Heart right ventricle (tissue), 16 donors: ENCODE results near the gene C2CD5. TPM values are rescaled to one million over a fixed set of nuclear protein-coding genes. Genes with fewer than 3 reads are reported as not detected.

ENCODE experiments used
- ATAC-seq, 8 donors: fragments of 200-7000 bp; cut with Tn5 transposase; one replicate each; pipeline ENCODE4 v1.9.1; 2020; ENCODE audit warnings: mild to moderate bottlenecking in 8 of 8, moderate library complexity in 8 of 8, moderate number of reproducible peaks in 1 of 8
- DNase-seq, 2 donors: peaks; one replicate each; pipeline ENCODE4 v3.0.0-alpha.2; 2020
- H3K27ac ChIP-seq, 10 donors: fragments of 200-600 bp; sonication (generic) in 2 of 10; one replicate each; pipeline versions ENCODE4 v1.5.0 to v1.8.0; 2020 to 2022; ENCODE audit warnings: mild to moderate bottlenecking in 3 of 10
- H3K27me3 ChIP-seq, 7 donors: fragments of 200-600 bp; one replicate each; pipeline ENCODE4 v1.8.0; 2021 to 2022; ENCODE audit warnings: mild to moderate bottlenecking in 2 of 7
- H3K36me3 ChIP-seq, 9 donors: fragments of 200-600 bp; sonication (generic) in 1 of 9; one replicate each; pipeline versions ENCODE4 v1.5.0 to v1.8.0; 2020 to 2022; ENCODE audit warnings: mild to moderate bottlenecking in 2 of 9
- H3K4me1 ChIP-seq, 9 donors: fragments of 200-600 bp; sonication (generic) in 1 of 9; one replicate each; pipeline versions ENCODE4 v1.5.0 to v1.8.0; 2020 to 2022; ENCODE audit warnings: mild to moderate bottlenecking in 4 of 9
- H3K4me3 ChIP-seq, 10 donors: fragments of 200-600 bp; sonication (generic) in 2 of 10; one replicate each; pipeline versions ENCODE4 v1.5.0 to v1.8.0; 2020 to 2022; ENCODE audit warnings: mild to moderate bottlenecking in 7 of 10, moderate library complexity in 2 of 10
- H3K9me3 ChIP-seq, 11 donors: fragments of 200-600 bp in 10 of 11; sonication (generic) in 2 of 11; one replicate each; pipeline versions ENCODE4 v1.5.0 to v1.8.0; 2013 to 2022; ENCODE audit warnings: mild to moderate bottlenecking in 2 of 11, control low read depth in 1 of 11, moderate library complexity in 1 of 11
- WGBS, 2 donors: extraction: QIAGEN DNeasy Blood & Tissue Kit; methylation state at CpG; one replicate each; pipeline ENCODE4 v1.1.7; 2013; ENCODE audit warnings: inconsistent platforms in 1 of 2; 5-methylcytosine and 5-hydroxymethylcytosine counted together
- intact Hi-C, 10 donors: fragments of 100-400 bp; cut with DNase I; formaldehyde crosslinking; loops; one replicate each; pipeline versions ENCODE4 v1.11.1 to v1.14.2; 2022
- polyA plus RNA-seq, 2 donors: library from polyadenylated mRNA; stranded (reverse); fragments of 200-250 nt; gene quantifications; one replicate each; pipeline ENCODE4 v1.2.3, GENCODE V29; 2013
- total RNA-seq, 10 donors: library from RNA; stranded (reverse); fragmentation: NEBNext Ultra II Directional in 3 of 10; extraction: Animal tissue kit (Norgen Biotek cat#: 25700) in 3 of 10; gene quantifications; one replicate each; pipeline versions ENCODE4 v1.2.1 to v1.2.4, GENCODE V29; 2021 to 2023
- TF ChIP-seq, protein P1 (sequence below), 9 donors: fragments of 200-600 bp; sonication (generic) in 2 of 9; IDR thresholded peaks; one replicate each; pipeline versions ENCODE4 v1.5.0 to v1.8.0; 2021 to 2022; ENCODE audit warnings: antibody characterized with exemption in 9 of 9, mild to moderate bottlenecking in 5 of 9, moderate library complexity in 1 of 9
- donor health status: Arrhythmogenic right ventricular cardiomyopathy.
- donor health status: ischemic (EF 13 %, LVEDD 7.1; RV severe dilation, severe dysfunction).
- donor health status: healthy with polysubstance abuse.
- donor health status: DM: no; HTN: yes; CAD: no.
- donor health status: DM: no; HTN: no; CAD: no.
- donor health status: ischemic (EF 25% LVEDD 6.9; RV normal size, moderate dysfunction).
- donor health status: ischemic (EF 25% LVEDD 5.7; RV mildly dilated, moderate dysfunction).
- donor health status: healthy.
- donor health status: DM: yes; HTN: yes; CAD: no.
- donor health status: Ischemic cardiomyopathy.
- donor health status: ischemic (EF 35%, LVEDD 5.7; RV mildly dilated, moderate dysfunction).
- donor health status: nonischemic (EF 11% LVEDD 7.7; RV severe dilation, severe dysfunction).
- donor health status: DM: yes; HTN: yes; CAD: no.
- donor health status: PGD.
- donor health status: ischemic (EF 29% LVEDD 5.4; RV normal size, mild dysfunction).
- donor health status: nonischemic (EF 23%, LVEDD 6.1; RV moderate dilation, normal function).

Gene C2CD5
- total and polyA plus RNA-seq, 12 donors: 5.0 to 30.2 (median 20.2) TPM

DNA sequence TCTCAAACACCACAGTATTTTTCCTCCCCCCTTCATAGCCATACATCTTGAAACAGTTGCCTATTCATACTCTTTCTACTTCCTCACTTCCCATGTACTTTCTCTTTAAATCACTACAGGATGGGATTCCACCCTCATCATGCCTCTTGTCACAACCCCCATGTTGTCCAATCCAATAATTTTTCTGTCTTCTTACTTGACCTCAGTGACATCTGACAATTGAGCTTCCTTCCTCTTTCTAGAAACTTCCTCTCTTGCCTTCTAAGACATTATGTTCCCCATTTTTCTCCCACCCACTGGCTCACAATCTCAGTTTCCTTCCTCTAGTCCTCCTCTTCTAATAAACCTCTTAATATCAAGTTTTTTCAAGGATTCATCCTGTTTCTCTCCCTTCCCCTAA lies 5.3 kb downstream of the C2CD5 start:
- Histone ChIP-seq H3K27ac (peak overlapping the region in 4 of 10 donors; percentile 18 to 79 (median 42)), H3K27me3 (no peaks in the 10 kb centered on the region), H3K36me3 (peaks cover 0 to 26% (median 0%) of the 10 kb centered on the region in 9 donors), H3K9me3 (no peaks in the 10 kb centered on the region), H3K4me1 (peaks cover 0 to 85% (median 34%) of the 10 kb centered on the region in 9 donors), H3K4me3 (peak overlapping the region in 1 of 10 donors; percentile 8)
- ATAC-seq: peak in 3 of 8 donors; percentile 28 to 50 (median 40)
- TF ChIP-seq, protein P1, sequence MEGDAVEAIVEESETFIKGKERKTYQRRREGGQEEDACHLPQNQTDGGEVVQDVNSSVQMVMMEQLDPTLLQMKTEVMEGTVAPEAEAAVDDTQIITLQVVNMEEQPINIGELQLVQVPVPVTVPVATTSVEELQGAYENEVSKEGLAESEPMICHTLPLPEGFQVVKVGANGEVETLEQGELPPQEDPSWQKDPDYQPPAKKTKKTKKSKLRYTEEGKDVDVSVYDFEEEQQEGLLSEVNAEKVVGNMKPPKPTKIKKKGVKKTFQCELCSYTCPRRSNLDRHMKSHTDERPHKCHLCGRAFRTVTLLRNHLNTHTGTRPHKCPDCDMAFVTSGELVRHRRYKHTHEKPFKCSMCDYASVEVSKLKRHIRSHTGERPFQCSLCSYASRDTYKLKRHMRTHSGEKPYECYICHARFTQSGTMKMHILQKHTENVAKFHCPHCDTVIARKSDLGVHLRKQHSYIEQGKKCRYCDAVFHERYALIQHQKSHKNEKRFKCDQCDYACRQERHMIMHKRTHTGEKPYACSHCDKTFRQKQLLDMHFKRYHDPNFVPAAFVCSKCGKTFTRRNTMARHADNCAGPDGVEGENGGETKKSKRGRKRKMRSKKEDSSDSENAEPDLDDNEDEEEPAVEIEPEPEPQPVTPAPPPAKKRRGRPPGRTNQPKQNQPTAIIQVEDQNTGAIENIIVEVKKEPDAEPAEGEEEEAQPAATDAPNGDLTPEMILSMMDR (IDR thresholded peaks at IDR 0.05): no peak
- intact Hi-C loops: no loop called here
- DNase-seq: no peak

DNA sequence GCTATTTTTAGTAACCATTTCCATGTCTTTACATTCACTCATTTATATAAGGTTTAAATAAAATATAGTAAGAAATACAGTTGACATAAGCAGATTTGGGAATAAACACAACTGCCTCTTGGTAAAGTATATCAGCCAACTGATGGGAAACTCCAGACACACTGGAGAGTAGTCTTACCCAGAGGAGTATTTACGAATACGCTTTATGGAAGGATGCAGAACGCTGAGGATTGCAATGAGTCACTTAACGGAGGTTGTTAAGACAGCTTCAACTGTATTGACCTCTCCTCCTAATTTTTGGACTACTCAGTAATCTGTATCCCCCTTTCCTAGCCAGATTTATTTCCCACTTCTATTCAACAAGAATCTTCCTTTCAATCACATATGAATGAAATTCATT lies 6.0 kb downstream of the C2CD5 start:
- ATAC-seq: no peak
- Histone ChIP-seq H3K27me3 (no peaks in the 10 kb centered on the region), H3K4me1 (peaks cover 0 to 84% (median 31%) of the 10 kb centered on the region in 9 donors), H3K9me3 (no peaks in the 10 kb centered on the region), H3K36me3 (peaks cover 0 to 34% (median 0%) of the 10 kb centered on the region in 9 donors), H3K4me3 (peak overlapping the region in 1 of 10 donors; percentile 8), H3K27ac (peak overlapping the region in 2 of 10 donors; percentile 18 to 75)
- TF ChIP-seq, protein P1 (IDR thresholded peaks at IDR 0.05): no peak
- DNase-seq: no peak
- intact Hi-C loops: no loop called here
- WGBS, 2 donors: 85 to 93% methylated on average over 4 of the region's 4 CpGs

DNA sequence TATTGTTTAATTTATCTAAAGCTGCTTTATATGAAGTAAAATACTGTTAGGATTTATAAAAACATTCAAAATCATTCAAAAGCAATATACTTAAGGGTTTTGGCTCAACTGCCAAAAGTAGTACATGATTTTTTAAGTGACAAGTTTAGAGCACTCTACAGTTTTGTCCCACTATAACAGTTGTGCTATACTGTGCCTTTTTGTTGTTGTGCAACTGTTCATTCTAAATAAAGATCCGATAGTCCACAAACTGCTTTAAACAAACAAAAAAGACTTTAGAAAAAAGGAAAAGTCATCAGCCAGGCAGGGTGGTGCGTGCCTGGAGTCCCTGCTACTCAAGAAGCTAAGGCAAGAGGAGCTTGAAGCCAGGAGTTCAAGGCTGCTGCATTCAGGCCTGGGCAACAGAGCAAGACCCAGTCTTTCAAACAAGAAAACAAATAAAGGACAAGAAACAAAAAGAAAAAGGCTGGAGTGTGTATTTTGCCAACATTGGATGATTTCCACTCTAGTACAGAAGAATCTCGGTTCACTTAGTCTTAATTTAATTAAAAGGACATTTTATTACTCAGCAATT lies 7.3 kb downstream of the C2CD5 start:
- TF ChIP-seq, protein P1 (IDR thresholded peaks at IDR 0.05): no peak
- intact Hi-C loops: no loop called here
- no peak overlapping the region for H3K4me3 ChIP-seq
- DNase-seq (no peak), ATAC-seq (no peak)
- no peaks in the 10 kb centered on the region for H3K27me3 ChIP-seq
- H3K4me1 ChIP-seq: peaks cover 0 to 71% (median 19%) of the 10 kb centered on the region in 9 donors
- H3K27ac ChIP-seq: peak overlapping the region in 1 of 10 donors; percentile 75
- H3K9me3 ChIP-seq: no peaks in the 10 kb centered on the region
- 82 to 87% methylated on average over 3 of the region's 3 CpGs for WGBS, 2 donors
- H3K36me3 ChIP-seq: peaks cover 0 to 46% (median 0%) of the 10 kb centered on the region in 9 donors

DNA sequence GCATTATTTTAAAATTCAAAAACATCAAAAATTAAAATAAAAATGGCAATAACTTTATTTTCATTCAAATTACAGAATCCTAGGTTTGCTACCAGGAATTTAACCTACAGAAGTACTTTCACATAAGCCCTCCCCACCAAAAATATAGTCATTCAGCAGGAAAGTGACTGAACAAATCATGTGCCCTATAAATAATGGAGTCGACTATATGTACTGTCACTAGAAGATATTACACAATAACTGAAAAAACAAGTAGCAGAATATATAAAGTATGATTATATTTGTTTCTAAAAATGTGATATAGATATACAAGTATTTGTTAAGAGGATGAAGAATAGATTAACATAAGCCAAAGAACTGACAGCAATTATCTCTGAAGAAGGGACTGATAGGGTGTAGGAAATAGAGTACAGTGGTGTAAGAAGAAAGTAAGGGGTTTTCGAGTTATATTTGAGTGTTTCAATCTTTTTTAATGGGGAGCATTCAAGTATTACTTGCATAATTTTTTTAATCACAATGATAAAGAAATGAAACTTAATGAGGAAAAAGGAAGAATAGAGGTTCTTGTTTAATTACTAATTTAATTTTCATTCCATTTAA lies 7.9 kb downstream of the C2CD5 start:
- Histone ChIP-seq H3K27me3 (no peaks in the 10 kb centered on the region), H3K4me1 (peaks cover 0 to 65% (median 13%) of the 10 kb centered on the region in 9 donors), H3K36me3 (peaks cover 0 to 52% (median 0%) of the 10 kb centered on the region in 9 donors), H3K27ac (no peak overlapping the region), H3K4me3 (no peak overlapping the region), H3K9me3 (peaks cover 0 to 4% (median 0%) of the 10 kb centered on the region in 11 donors)
- TF ChIP-seq, protein P1 (IDR thresholded peaks at IDR 0.05): no peak
- ATAC-seq (no peak), DNase-seq (no peak)
- intact Hi-C loops: no loop called here
- 68 to 76% methylated on average over 2 of the region's 2 CpGs for WGBS, 2 donors
